GM10248 (cell line): ENCODE data around the gene MZF1.

Experiments used
- CTCF ChIA-PET: fragments of 300-600 bp; sonication (Branson Sonifier 250); formaldehyde crosslinking; extraction: SDS; loops from one replicate; lab custom pipeline; 2021; ENCODE audit warnings: antibody characterized with exemption; lab: Yijun Ruan, JAX
- POLR2A ChIA-PET: fragments of 350-650 bp; sonication (Branson Sonifier 250); formaldehyde crosslinking; extraction: SDS; loops from one replicate; lab custom pipeline; 2020; ENCODE audit warnings: antibody characterized with exemption; lab: Yijun Ruan, JAX
- DNase-seq: peaks from one replicate; pipeline ENCODE4 v3.0.0; 2012; ENCODE audit errors: extremely low spot score
- TF ChIP-seq, protein P1 (sequence below): IDR thresholded peaks from 2 replicates; pipeline ENCODE4 v1.5.1; 2012; ENCODE audit warnings: mild to moderate bottlenecking, low read depth; ENCODE audit errors: extremely low read depth, missing control alignments, control extremely low read depth

The MZF1 gene

DNA sequence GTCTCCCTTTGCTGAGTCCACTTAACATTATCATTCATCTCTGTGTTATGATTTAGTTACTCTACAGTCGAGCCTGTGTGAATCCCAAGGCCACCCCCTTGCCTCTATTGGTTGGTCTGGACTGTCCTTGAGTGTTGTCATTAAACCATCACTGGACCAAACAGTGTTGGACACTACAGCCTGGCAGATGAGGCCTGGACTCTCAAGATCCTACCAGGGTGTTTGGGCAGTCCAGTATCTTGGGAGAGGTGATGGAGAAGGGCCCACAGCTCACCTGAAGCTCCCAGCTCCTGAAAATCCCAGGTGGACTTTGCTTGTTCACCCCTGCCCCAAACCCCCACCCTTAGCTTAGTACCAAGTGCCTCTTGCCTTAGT, 22.0 kb downstream of the MZF1 start:
- CTCF ChIA-PET = interaction anchor here (1.4 to 1.5 kb wide), 2 partner anchors 28 to 32 kb away, joined by 3 to 9 read pairs; partner anchors contain the start of gene ZBTB45
- TF ChIP-seq, protein P1, sequence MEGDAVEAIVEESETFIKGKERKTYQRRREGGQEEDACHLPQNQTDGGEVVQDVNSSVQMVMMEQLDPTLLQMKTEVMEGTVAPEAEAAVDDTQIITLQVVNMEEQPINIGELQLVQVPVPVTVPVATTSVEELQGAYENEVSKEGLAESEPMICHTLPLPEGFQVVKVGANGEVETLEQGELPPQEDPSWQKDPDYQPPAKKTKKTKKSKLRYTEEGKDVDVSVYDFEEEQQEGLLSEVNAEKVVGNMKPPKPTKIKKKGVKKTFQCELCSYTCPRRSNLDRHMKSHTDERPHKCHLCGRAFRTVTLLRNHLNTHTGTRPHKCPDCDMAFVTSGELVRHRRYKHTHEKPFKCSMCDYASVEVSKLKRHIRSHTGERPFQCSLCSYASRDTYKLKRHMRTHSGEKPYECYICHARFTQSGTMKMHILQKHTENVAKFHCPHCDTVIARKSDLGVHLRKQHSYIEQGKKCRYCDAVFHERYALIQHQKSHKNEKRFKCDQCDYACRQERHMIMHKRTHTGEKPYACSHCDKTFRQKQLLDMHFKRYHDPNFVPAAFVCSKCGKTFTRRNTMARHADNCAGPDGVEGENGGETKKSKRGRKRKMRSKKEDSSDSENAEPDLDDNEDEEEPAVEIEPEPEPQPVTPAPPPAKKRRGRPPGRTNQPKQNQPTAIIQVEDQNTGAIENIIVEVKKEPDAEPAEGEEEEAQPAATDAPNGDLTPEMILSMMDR = no peak
- DNase-seq = no peak
- POLR2A ChIA-PET = interaction anchor here (0.5 kb wide), 1 partner anchor 1268 kb away, joined by 3 read pairs; no protein-coding TSS in a partner anchor

- TF ChIP-seq, protein P1 = no peak
- POLR2A ChIA-PET = no interaction called here
- DNase-seq = no peak
- CTCF ChIA-PET = interaction anchor here (1.4 to 1.7 kb wide), 2 partner anchors 29 to 31 kb away, joined by 3 to 7 read pairs; partner anchors contain the start of gene ZBTB45
These were observed 22.6 kb downstream of the MZF1 start for GRCh38 chr19:58550362-58551122.

- ChIA-PET CTCF (interaction anchor here (1.4 to 1.7 kb wide), 2 partner anchors 29 to 30 kb away, joined by 3 to 7 read pairs; partner anchors contain the start of gene ZBTB45), POLR2A (no interaction called here)
- DNase-seq = no peak
- TF ChIP-seq, protein P1 = no peak
These were observed 23.3 kb downstream of the MZF1 start for GRCh38 chr19:58549664-58550361.

DNA sequence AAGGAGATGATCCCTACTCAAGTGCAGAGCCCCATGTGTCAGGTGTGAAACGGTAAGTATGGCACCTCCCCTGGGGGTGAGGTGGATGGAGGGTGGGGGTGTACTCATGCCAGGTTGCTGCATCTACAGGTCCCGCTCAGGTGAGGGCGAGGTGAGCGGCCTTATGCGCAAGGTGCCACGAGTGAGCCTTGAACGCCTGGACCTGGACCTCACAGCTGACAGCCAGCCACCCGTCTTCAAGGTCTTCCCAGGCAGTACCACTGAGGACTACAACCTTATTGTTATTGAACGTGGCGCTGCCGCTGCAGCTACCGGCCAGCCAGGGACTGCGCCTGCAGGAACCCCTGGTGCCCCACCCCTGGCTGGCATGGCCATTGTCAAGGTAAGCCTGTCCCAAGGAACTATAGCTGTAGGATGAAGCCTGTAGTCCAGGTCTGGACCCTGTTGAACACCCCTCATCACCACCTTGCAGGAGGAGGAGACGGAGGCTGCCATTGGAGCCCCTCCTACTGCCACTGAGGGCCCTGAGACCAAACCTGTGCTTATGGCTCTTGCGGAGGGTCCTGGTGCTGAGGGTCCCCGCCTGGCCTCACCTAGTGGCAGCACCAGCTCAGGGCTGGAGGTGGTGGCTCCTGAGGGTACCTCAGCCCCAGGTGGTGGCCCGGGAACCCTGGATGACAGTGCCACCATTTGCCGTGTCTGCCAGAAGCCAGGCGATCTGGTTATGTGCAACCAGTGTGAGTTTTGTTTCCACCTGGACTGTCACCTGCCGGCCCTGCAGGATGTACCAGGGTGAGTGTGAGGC, 24.1 kb downstream of the MZF1 start:
- DNase-seq = no peak
- POLR2A ChIA-PET = no interaction called here
- TF ChIP-seq, protein P1 = no peak
- CTCF ChIA-PET = interaction anchor here (1.7 kb wide), 1 partner anchor 29 kb away, joined by 7 read pairs; the partner anchor contains the start of gene ZBTB45

GRCh38 chr19:58547323-58548312, 25.5 kb downstream of the MZF1 start:
- TF ChIP-seq, protein P1 = no peak
- POLR2A ChIA-PET = interaction anchor here (0.6 to 0.9 kb wide), 2 partner anchors 25 to 28 kb away, joined by 3 to 5 read pairs; partner anchors contain the start of gene ZBTB45
- CTCF ChIA-PET = interaction anchor here (1.7 to 2.2 kb wide), 2 partner anchors 28 to 34 kb away, joined by 9 to 14 read pairs; partner anchors contain the start of gene ZBTB45
- DNase-seq = no peak
